ENCODE measurements around the gene KRTAP5-9. TPM values are rescaled to one million over a fixed set of nuclear protein-coding genes. Genes with fewer than 3 reads are reported as not detected.

The KRTAP5-9 gene
- total and polyA plus RNA-seq, 7 donors: 0.05 to 0.09 TPM; not detected in 5

DNA sequence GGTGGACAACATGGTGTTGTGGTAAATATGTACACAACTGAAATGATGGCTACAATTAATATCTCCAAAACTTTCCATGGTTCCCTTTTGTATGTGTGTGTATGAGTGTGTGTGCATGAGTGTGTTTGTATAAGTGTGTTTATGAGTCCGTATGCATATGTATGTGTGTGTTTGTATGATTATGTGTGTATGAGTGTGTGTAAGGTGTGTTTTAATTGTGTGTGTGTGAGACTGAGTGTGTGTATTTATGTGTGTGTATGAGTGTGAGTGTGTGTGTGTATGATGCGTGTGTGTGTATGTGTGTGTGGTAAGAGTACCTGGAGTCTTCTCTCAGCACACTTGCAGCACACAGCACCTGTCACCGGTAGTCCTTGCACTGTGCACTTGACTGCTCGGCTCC, 7.8 kb downstream of the KRTAP5-9 start:
- Histone ChIP-seq H3K27me3 (ENCODE audit: insufficient read depth in 3 of 3, low read length in 2 of 3) (no peaks in the 10 kb centered on the region), H3K4me1 (no peaks in the 10 kb centered on the region), H3K27ac (no peak overlapping the region), H3K36me3 (ENCODE audit: insufficient read depth in 1 of 2, low read depth in 1 of 2) (no peaks in the 10 kb centered on the region), H3K4me3 (no peak overlapping the region), H3K9me3 (no peaks in the 10 kb centered on the region)
- DNase-seq (no peak), ATAC-seq (no peak)
- TF ChIP-seq, protein P1, sequence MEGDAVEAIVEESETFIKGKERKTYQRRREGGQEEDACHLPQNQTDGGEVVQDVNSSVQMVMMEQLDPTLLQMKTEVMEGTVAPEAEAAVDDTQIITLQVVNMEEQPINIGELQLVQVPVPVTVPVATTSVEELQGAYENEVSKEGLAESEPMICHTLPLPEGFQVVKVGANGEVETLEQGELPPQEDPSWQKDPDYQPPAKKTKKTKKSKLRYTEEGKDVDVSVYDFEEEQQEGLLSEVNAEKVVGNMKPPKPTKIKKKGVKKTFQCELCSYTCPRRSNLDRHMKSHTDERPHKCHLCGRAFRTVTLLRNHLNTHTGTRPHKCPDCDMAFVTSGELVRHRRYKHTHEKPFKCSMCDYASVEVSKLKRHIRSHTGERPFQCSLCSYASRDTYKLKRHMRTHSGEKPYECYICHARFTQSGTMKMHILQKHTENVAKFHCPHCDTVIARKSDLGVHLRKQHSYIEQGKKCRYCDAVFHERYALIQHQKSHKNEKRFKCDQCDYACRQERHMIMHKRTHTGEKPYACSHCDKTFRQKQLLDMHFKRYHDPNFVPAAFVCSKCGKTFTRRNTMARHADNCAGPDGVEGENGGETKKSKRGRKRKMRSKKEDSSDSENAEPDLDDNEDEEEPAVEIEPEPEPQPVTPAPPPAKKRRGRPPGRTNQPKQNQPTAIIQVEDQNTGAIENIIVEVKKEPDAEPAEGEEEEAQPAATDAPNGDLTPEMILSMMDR (IDR thresholded peaks at IDR 0.05): no peak
- 86 to 92% (median 89%) methylated on average over 4 of the region's 4 CpGs for WGBS, 3 donors
- intact Hi-C loops (cut with DNase I): no loop called here

DNA sequence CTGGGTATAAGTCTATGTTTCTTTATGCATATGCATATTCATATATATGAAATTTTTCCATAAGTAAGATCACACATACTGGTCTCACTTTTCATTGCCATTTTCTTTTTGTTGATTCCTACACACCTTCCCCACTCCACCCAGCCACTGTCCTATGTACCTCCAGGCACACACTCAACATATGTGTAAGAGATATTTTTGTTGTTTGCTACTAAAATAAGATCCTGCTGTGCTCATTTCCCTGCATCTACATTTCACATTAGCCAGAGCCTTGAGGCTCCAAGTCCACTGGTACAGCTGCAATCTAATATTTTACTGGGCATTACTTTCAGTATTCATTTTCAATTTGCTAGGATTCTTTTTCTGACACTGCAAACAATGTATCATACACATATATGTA, 9.0 kb downstream of the KRTAP5-9 start:
- DNase-seq (no peak), ATAC-seq (no peak)
- no peaks in the 10 kb centered on the region for H3K4me1 ChIP-seq
- H3K9me3 ChIP-seq: no peaks in the 10 kb centered on the region
- no peak overlapping the region for H3K4me3 ChIP-seq
- intact Hi-C loops (cut with DNase I): no loop called here
- TF ChIP-seq, protein P1 (IDR thresholded peaks at IDR 0.05): no peak
- H3K27ac ChIP-seq: no peak overlapping the region
- H3K27me3 ChIP-seq (ENCODE audit: insufficient read depth in 3 of 3, low read length in 2 of 3): no peaks in the 10 kb centered on the region
- no peaks in the 10 kb centered on the region for H3K36me3 ChIP-seq (ENCODE audit: insufficient read depth in 1 of 2, low read depth in 1 of 2)

DNA sequence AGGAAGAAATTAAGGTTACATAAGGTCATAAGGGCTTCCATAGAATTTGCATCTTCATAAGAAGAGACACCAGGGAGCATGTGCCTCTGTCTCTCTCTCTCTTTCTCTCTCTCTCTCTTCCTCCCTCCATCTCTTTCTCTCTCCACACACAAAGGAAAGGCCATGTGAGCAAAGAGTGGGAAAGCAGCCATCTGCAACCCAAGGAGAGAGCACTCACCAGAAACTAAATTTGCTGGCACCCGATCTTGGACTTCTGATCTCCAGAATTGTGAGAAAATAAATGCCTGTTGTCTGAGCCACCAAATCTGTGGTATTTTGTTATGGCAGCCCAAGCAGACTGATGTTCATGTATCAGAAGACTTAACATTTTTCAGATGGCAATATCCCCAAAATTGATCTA, 10.8 kb downstream of the KRTAP5-9 start:
- no peak for ATAC-seq
- H3K27ac ChIP-seq: no peak overlapping the region
- H3K36me3 ChIP-seq (ENCODE audit: insufficient read depth in 1 of 2, low read depth in 1 of 2): no peaks in the 10 kb centered on the region
- H3K27me3 ChIP-seq (ENCODE audit: insufficient read depth in 3 of 3, low read length in 2 of 3): peaks cover 0 to 11% (median 2%) of the 10 kb centered on the region in 3 donors
- DNase-seq: no peak
- H3K4me1 ChIP-seq: no peaks in the 10 kb centered on the region
- no peak overlapping the region for H3K4me3 ChIP-seq
- 45 to 63% (median 53%) methylated on average over 1 of the region's 1 CpG for WGBS, 3 donors
- no peaks in the 10 kb centered on the region for H3K9me3 ChIP-seq
- TF ChIP-seq, protein P1 (IDR thresholded peaks at IDR 0.05): no peak
- intact Hi-C loops (cut with DNase I): no loop called here

DNA sequence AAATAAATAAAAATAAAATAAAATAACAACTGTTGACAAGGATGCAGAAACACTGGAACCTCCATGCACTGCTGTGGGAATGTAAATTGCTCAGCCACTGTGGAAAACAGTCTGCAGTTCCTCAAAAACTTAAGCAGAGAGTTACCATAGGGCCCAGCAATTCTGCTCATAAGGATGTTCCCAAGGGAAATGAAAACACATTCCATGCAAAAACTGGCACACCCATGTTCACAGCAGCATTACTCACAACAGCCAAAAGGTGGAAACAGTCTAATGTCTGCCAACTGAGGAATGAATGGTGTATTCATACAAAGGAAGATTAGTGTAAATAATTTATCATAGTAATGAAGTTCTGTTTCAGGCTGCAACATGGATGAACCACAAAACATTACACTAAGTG, 13.9 kb downstream of the KRTAP5-9 start:
- Histone ChIP-seq H3K27ac (no peak overlapping the region), H3K4me1 (no peaks in the 10 kb centered on the region), H3K9me3 (no peaks in the 10 kb centered on the region), H3K4me3 (no peak overlapping the region), H3K27me3 (ENCODE audit: insufficient read depth in 3 of 3, low read length in 2 of 3) (peaks cover 0 to 20% (median 3%) of the 10 kb centered on the region in 3 donors), H3K36me3 (ENCODE audit: insufficient read depth in 1 of 2, low read depth in 1 of 2) (no peaks in the 10 kb centered on the region)
- TF ChIP-seq, protein P1 (IDR thresholded peaks at IDR 0.05): no peak
- ATAC-seq (no peak), DNase-seq (no peak)
- intact Hi-C loops (cut with DNase I): no loop called here

DNA sequence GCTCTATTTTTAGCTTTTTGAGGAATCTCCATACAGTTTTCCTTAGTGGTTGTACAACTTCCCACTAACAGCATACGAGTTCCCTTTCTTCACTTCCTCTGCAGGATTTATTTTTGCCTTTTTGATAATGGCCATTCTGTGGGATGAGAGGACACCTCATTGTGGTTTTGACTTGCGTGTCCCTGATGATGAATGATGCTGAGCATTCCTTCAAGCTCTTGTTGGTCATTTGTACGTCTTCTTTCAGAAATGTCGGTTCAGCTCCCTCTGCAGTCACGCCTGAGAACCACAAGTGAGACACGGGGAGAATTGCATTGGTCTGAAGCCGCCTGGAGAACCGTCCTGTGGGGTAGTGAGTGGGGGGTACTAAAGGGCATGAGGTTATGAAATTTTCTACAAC, 15.2 kb downstream of the KRTAP5-9 start:
- Histone ChIP-seq H3K4me3 (no peak overlapping the region), H3K36me3 (ENCODE audit: insufficient read depth in 1 of 2, low read depth in 1 of 2) (no peaks in the 10 kb centered on the region), H3K27ac (no peak overlapping the region), H3K4me1 (no peaks in the 10 kb centered on the region), H3K9me3 (no peaks in the 10 kb centered on the region), H3K27me3 (ENCODE audit: insufficient read depth in 3 of 3, low read length in 2 of 3) (peaks cover 0 to 20% (median 3%) of the 10 kb centered on the region in 3 donors)
- TF ChIP-seq, protein P1 (IDR thresholded peaks at IDR 0.05): peak; percentile 18
- 23 to 30% (median 28%) methylated on average over 8 of the region's 8 CpGs for WGBS, 3 donors
- intact Hi-C loops (cut with DNase I): no loop called here
- ATAC-seq (peak in 2 of 4 donors; percentile 20 to 32), DNase-seq (no peak)
